Neuronal stem cell (in vitro differentiated cells): ENCODE measurements around the gene CPM.

Experiments used
- DNase-seq: peaks from one replicate; pipeline ENCODE4 v3.0.0-alpha.2; 2013; ENCODE audit warnings: low spot score
- H2AFZ ChIP-seq: one replicate; pipeline ENCODE4 v1.6.1; 2013; ENCODE audit warnings: mild to moderate bottlenecking, low read length, inconsistent platforms
- H2AK5ac ChIP-seq: 2 replicates; pipeline ENCODE4 v1.6.1; 2013; ENCODE audit warnings: low read depth, mild to moderate bottlenecking, inconsistent platforms, low read length, moderate library complexity, mixed read lengths
- H2BK120ac ChIP-seq: 2 replicates; pipeline ENCODE4 v1.6.1; 2013; ENCODE audit warnings: low read depth, mild to moderate bottlenecking, inconsistent platforms, low read length, moderate library complexity, mixed read lengths
- H2BK12ac ChIP-seq: one replicate; pipeline ENCODE4 v1.6.1; 2013; ENCODE audit warnings: low read length, inconsistent platforms
- H2BK15ac ChIP-seq: 2 replicates; pipeline ENCODE4 v1.6.1; 2013; ENCODE audit warnings: mild to moderate bottlenecking, low read length, inconsistent platforms, mixed read lengths
- H2BK5ac ChIP-seq: one replicate; pipeline ENCODE4 v1.6.1; 2013; ENCODE audit warnings: inconsistent platforms, mild to moderate bottlenecking, low read length, moderate library complexity
- H3K14ac ChIP-seq: one replicate; pipeline ENCODE4 v1.6.1; 2013; ENCODE audit warnings: low read length, inconsistent platforms
- H3K18ac ChIP-seq: 2 replicates; pipeline ENCODE4 v1.6.1; 2013; ENCODE audit warnings: low read length, inconsistent platforms
- H3K23ac ChIP-seq: 2 replicates; pipeline ENCODE4 v1.6.1; 2013; ENCODE audit warnings: low read depth, mild to moderate bottlenecking, mixed read lengths, low read length, inconsistent platforms; ENCODE audit not compliant: poor library complexity
- H3K27ac ChIP-seq: replicated peaks from 3 replicates; pipeline ENCODE4 v1.5.1; 2013; ENCODE audit warnings: low read length, inconsistent platforms
- H3K27me3 ChIP-seq, 3 experiments: 2 replicates each; pipeline ENCODE4 v1.6.1; 2013; ENCODE audit warnings: low read length in 3 of 3, mild to moderate bottlenecking in 2 of 3, inconsistent platforms in 1 of 3, low read depth in 1 of 3, mixed read lengths in 1 of 3, moderate library complexity in 1 of 3; ENCODE audit not compliant: control insufficient read depth in 3 of 3, insufficient read depth in 3 of 3
- H3K36me3 ChIP-seq, 2 donors: replicated peaks in 1 of 2; 2 replicates each; pipeline ENCODE4 v1.6.1; 2013; ENCODE audit warnings: low read length in 2 of 2; ENCODE audit not compliant: control insufficient read depth in 2 of 2, insufficient read depth in 2 of 2
- H3K4ac ChIP-seq: 2 replicates; pipeline ENCODE4 v1.6.1; 2013; ENCODE audit warnings: inconsistent platforms, mild to moderate bottlenecking, low read length, moderate library complexity
- H3K4me1 ChIP-seq, 2 donors: 1 replicate in 1 of 2; 2 replicates in 1 of 2; pipeline ENCODE4 v1.6.1; 2013; ENCODE audit warnings: low read length in 2 of 2, low read depth in 1 of 2; ENCODE audit not compliant: control insufficient read depth in 2 of 2, insufficient read depth in 1 of 2
- H3K4me2 ChIP-seq: one replicate; pipeline ENCODE4 v1.6.1; 2013; ENCODE audit warnings: mild to moderate bottlenecking, low read length, inconsistent platforms; ENCODE audit not compliant: insufficient read depth, poor library complexity, severe bottlenecking
- H3K4me3 ChIP-seq, 2 donors: 2 replicates each; pipeline ENCODE4 v1.5.1; 2013; ENCODE audit warnings: low read length in 2 of 2, mild to moderate bottlenecking in 2 of 2, inconsistent platforms in 1 of 2, moderate library complexity in 1 of 2
- H3K79me1 ChIP-seq: one replicate; pipeline ENCODE4 v1.6.1; 2013; ENCODE audit warnings: low read depth, mild to moderate bottlenecking, inconsistent platforms, low read length, moderate library complexity
- H3K9ac ChIP-seq: one replicate; pipeline ENCODE4 v1.6.1; 2013; ENCODE audit warnings: mild to moderate bottlenecking, low read depth, low read length, inconsistent platforms; ENCODE audit not compliant: poor library complexity
- H3K9me3 ChIP-seq, 2 donors: replicated peaks in 1 of 2; 2 replicates each; pipeline versions ENCODE3 to v1.6.1; 2013; ENCODE audit warnings: low read length in 2 of 2, mild to moderate bottlenecking in 2 of 2, inconsistent platforms in 1 of 2, low read depth in 1 of 2, mixed read lengths in 1 of 2, moderate library complexity in 1 of 2; ENCODE audit not compliant: control insufficient read depth in 2 of 2, insufficient read depth in 1 of 2
- H4K8ac ChIP-seq: one replicate; pipeline ENCODE4 v1.6.1; 2013; ENCODE audit warnings: low read depth, mild to moderate bottlenecking, inconsistent platforms, low read length, moderate library complexity
- H4K91ac ChIP-seq: one replicate; pipeline ENCODE4 v1.6.1; 2013; ENCODE audit warnings: low read length, low read depth, mild to moderate bottlenecking, inconsistent platforms; ENCODE audit not compliant: poor library complexity
- WGBS, 2 donors: extraction: QIAGEN DNeasy Blood & Tissue Kit; methylation state at CpG; one replicate each; pipeline ENCODE4 v1.1.7; 2013; ENCODE audit warnings: missing lambda C conversion rate in 2 of 2, mixed read lengths in 1 of 2; ENCODE audit not compliant: insufficient read length in 2 of 2, insufficient replicate concordance in 1 of 2; ENCODE audit errors: extremely low coverage in 2 of 2; 5-methylcytosine and 5-hydroxymethylcytosine counted together

The CPM gene

GRCh38 chr12:68846811-68847210 lies 86.2 kb downstream of the CPM start:
- Histone ChIP-seq H3K18ac (no peak overlapping the region), H3K4me3 (no peak overlapping the region), H3K4me2 (no peak overlapping the region), H3K9ac (no peak overlapping the region), H3K27me3 (no peaks in the 10 kb centered on the region), H3K79me1 (no peaks in the 10 kb centered on the region), H3K4me1 (no peaks in the 10 kb centered on the region), H3K36me3 (peaks cover 2 to 39% of the 10 kb centered on the region in 2 donors), H2BK15ac (no peak overlapping the region), H2BK120ac (no peak overlapping the region), H3K27ac (no peak overlapping the region), H4K8ac (no peak overlapping the region), H2AK5ac (no peak overlapping the region), H3K14ac (no peak overlapping the region), H3K4ac (no peak overlapping the region), H3K23ac (no peak overlapping the region), H2AFZ (no peak overlapping the region), H2BK5ac (no peak overlapping the region), H2BK12ac (no peak overlapping the region), H4K91ac (no peak overlapping the region), H3K9me3 (no peaks in the 10 kb centered on the region)
- WGBS, 2 donors = no CpG with 5 or more reads among the region's 3 CpGs
- DNase-seq = no peak

GRCh38 chr12:68844788-68845695 lies 87.9 kb downstream of the CPM start:
- no peak overlapping the region for H3K27ac ChIP-seq
- no peaks in the 10 kb centered on the region for H3K9me3 ChIP-seq
- H3K9ac ChIP-seq = no peak overlapping the region

GRCh38 chr12:68844318-68844745 lies 88.6 kb downstream of the CPM start:
- no peaks in the 10 kb centered on the region for H3K79me1 ChIP-seq
- no peak overlapping the region for H3K4me3 ChIP-seq
- H2AFZ ChIP-seq = no peak overlapping the region
- H4K8ac ChIP-seq = no peak overlapping the region
- no peak overlapping the region for H2AK5ac ChIP-seq
- no peak overlapping the region for H3K9ac ChIP-seq
- H4K91ac ChIP-seq = no peak overlapping the region
- H2BK5ac ChIP-seq = no peak overlapping the region
- no peaks in the 10 kb centered on the region for H3K27me3 ChIP-seq
- no peak overlapping the region for H2BK120ac ChIP-seq
- H2BK15ac ChIP-seq = no peak overlapping the region
- no peak overlapping the region for H3K14ac ChIP-seq
- H3K4me2 ChIP-seq = no peak overlapping the region
- no peak for DNase-seq
- H2BK12ac ChIP-seq = no peak overlapping the region
- H3K9me3 ChIP-seq = no peaks in the 10 kb centered on the region
- no peak overlapping the region for H3K4ac ChIP-seq
- no peak overlapping the region for H3K27ac ChIP-seq
- H3K36me3 ChIP-seq = peaks cover 4 to 64% of the 10 kb centered on the region in 2 donors
- WGBS, 2 donors = no CpG with 5 or more reads among the region's 4 CpGs
- no peak overlapping the region for H3K23ac ChIP-seq
- no peak overlapping the region for H3K18ac ChIP-seq
- no peaks in the 10 kb centered on the region for H3K4me1 ChIP-seq

More at GRCh38 chr12:68844788-68845695, 87.9 kb downstream of the CPM start:
- Histone ChIP-seq H2AK5ac (no peak overlapping the region), H4K8ac (no peak overlapping the region), H3K4me2 (no peak overlapping the region), H2BK12ac (no peak overlapping the region), H4K91ac (no peak overlapping the region), H2BK5ac (no peak overlapping the region), H3K4me1 (no peaks in the 10 kb centered on the region), H3K14ac (no peak overlapping the region), H2BK120ac (no peak overlapping the region), H2AFZ (no peak overlapping the region), H3K36me3 (peaks cover 2 to 56% of the 10 kb centered on the region in 2 donors), H3K18ac (no peak overlapping the region), H3K79me1 (no peaks in the 10 kb centered on the region), H3K27me3 (no peaks in the 10 kb centered on the region), H2BK15ac (no peak overlapping the region), H3K23ac (no peak overlapping the region), H3K4me3 (no peak overlapping the region), H3K4ac (no peak overlapping the region)
- WGBS, 2 donors = no CpG with 5 or more reads among the region's 14 CpGs
- no peak for DNase-seq

- Histone ChIP-seq H2BK12ac (no peak overlapping the region), H4K91ac (no peak overlapping the region), H3K4me2 (no peak overlapping the region), H4K8ac (no peak overlapping the region), H2AK5ac (no peak overlapping the region), H3K4me1 (no peaks in the 10 kb centered on the region), H3K36me3 (peaks cover 8 to 77% of the 10 kb centered on the region in 2 donors), H2AFZ (no peak overlapping the region), H3K9ac (no peak overlapping the region), H3K9me3 (no peaks in the 10 kb centered on the region), H3K79me1 (no peaks in the 10 kb centered on the region), H3K27me3 (no peaks in the 10 kb centered on the region), H3K18ac (no peak overlapping the region), H3K4ac (no peak overlapping the region), H2BK15ac (no peak overlapping the region), H3K27ac (no peak overlapping the region), H3K14ac (no peak overlapping the region), H3K4me3 (no peak overlapping the region), H3K23ac (no peak overlapping the region), H2BK120ac (no peak overlapping the region), H2BK5ac (no peak overlapping the region)
- DNase-seq = no peak
- no CpG with 5 or more reads among the region's 2 CpGs for WGBS, 2 donors
Measured at GRCh38 chr12:68842784-68843567, 90.0 kb downstream of the CPM start.
